ENCODE measurements around the gene AHCY.

- TF ChIP-seq GATA2 (IDR thresholded peaks at IDR 0.05; ENCODE audit: low read depth, low read length) (no peak), GATA3 (IDR thresholded peaks at IDR 0.05; ENCODE audit: low read depth, low read length) (no peak)
Measured at GRCh38 chr20:34345402-34345736, 42.2 kb upstream of the AHCY start.
